ENCODE measurements around the gene ABTB2.
A peak's percentile ranks its signal among the peaks of the same experiment; 100 is the strongest.

Gene ABTB2

GRCh38 chr11:34145847-34146381, 211.9 kb downstream of the ABTB2 start:
- DNase-seq (ENCODE audit: extremely low spot score), result peak; percentile 67
- POLR2A ChIA-PET, result no interaction called here
- CTCF ChIA-PET, result interaction anchor here (0.8 to 2.2 kb wide), 3 partner anchors 8 to 175 kb away, joined by 3 to 6 read pairs (median 4); no protein-coding TSS in a partner anchor
- no peak for TF ChIP-seq CTCF (IDR thresholded peaks at IDR 0.05; ENCODE audit: control extremely low read depth, extremely low read depth, low read depth, missing control alignments)

- peak; percentile 74 for DNase-seq (ENCODE audit: extremely low spot score)
- POLR2A ChIA-PET, result no interaction called here
- CTCF ChIA-PET, result interaction anchor here (0.7 to 2.2 kb wide), 7 partner anchors 9 to 324 kb away, joined by 3 to 6 read pairs (median 3); no protein-coding TSS in a partner anchor
- TF ChIP-seq CTCF (IDR thresholded peaks at IDR 0.05; ENCODE audit: control extremely low read depth, extremely low read depth, low read depth, missing control alignments), result no peak
These were observed 212.7 kb downstream of the ABTB2 start for GRCh38 chr11:34145073-34145472.

GRCh38 chr11:34143048-34143447, 214.8 kb downstream of the ABTB2 start:
- ChIA-PET CTCF (interaction anchor here (0.8 to 2.0 kb wide), 5 partner anchors 9 to 146 kb away, joined by 3 to 7 read pairs (median 4); no protein-coding TSS in a partner anchor), POLR2A (no interaction called here)
- no peak for DNase-seq (ENCODE audit: extremely low spot score)
- no peak for TF ChIP-seq CTCF (IDR thresholded peaks at IDR 0.05; ENCODE audit: control extremely low read depth, extremely low read depth, low read depth, missing control alignments)

- no peak for TF ChIP-seq CTCF (IDR thresholded peaks at IDR 0.05; ENCODE audit: control extremely low read depth, extremely low read depth, low read depth, missing control alignments)
- ChIA-PET POLR2A (no interaction called here), CTCF (interaction anchor here (1.0 to 1.8 kb wide), 5 partner anchors 10 to 66 kb away, joined by 3 to 6 read pairs (median 3); no protein-coding TSS in a partner anchor)
- DNase-seq (ENCODE audit: extremely low spot score), result no peak
These were observed 217.7 kb downstream of the ABTB2 start for GRCh38 chr11:34140149-34140548.

GRCh38 chr11:34139346-34139745, 218.5 kb downstream of the ABTB2 start:
- ChIA-PET POLR2A (no interaction called here), CTCF (interaction anchor here (1.0 to 1.3 kb wide), 2 partner anchors 11 to 65 kb away, joined by 3 to 4 read pairs; no protein-coding TSS in a partner anchor)
- no peak for TF ChIP-seq CTCF (IDR thresholded peaks at IDR 0.05; ENCODE audit: control extremely low read depth, extremely low read depth, low read depth, missing control alignments)

GRCh38 chr11:34136420-34136819, 221.4 kb downstream of the ABTB2 start:
- DNase-seq (ENCODE audit: extremely low spot score), result no peak
- no peak for TF ChIP-seq CTCF (IDR thresholded peaks at IDR 0.05; ENCODE audit: control extremely low read depth, extremely low read depth, low read depth, missing control alignments)
- ChIA-PET POLR2A (no interaction called here), CTCF (interaction anchor here (1.2 to 3.5 kb wide), 3 partner anchors 15 to 356 kb away, joined by 4 to 11 read pairs (median 5); no protein-coding TSS in a partner anchor)

More at GRCh38 chr11:34139346-34139745, 218.5 kb downstream of the ABTB2 start:
- no peak for DNase-seq (ENCODE audit: extremely low spot score)
